ENCODE data around the gene GLUD1.
"Not testable (repeated sequence)": the region's sequence is repeated elsewhere in the genome, so short reads cannot be mapped to it uniquely, and the experiment has no call there.

Gene GLUD1

GRCh38 chr10:87089746-87090145 is 4.9 kb downstream of the GLUD1 start:
- no peak for DNase-seq

GRCh38 chr10:87085537-87085936 is 9.1 kb downstream of the GLUD1 start:
- DNase-seq, result no peak

- DNase-seq, result not testable (repeated sequence)
Measured at GRCh38 chr10:87084291-87084782, 10.3 kb downstream of the GLUD1 start.

- peak; percentile 14 for DNase-seq
Measured at GRCh38 chr10:87083576-87084290, 10.9 kb downstream of the GLUD1 start.

GRCh38 chr10:87082219-87082618 is 12.4 kb downstream of the GLUD1 start:
- DNase-seq, result not testable (repeated sequence)

- DNase-seq, result not testable (repeated sequence)
Measured at GRCh38 chr10:87081574-87081973, 13.1 kb downstream of the GLUD1 start.

- DNase-seq, result not testable (repeated sequence)
Measured at GRCh38 chr10:87080621-87081020, 14.0 kb downstream of the GLUD1 start.

- DNase-seq, result no peak
Measured at GRCh38 chr10:87079106-87079836, 15.4 kb downstream of the GLUD1 start.

GRCh38 chr10:87076421-87076820 is 18.2 kb downstream of the GLUD1 start:
- DNase-seq, result not testable (repeated sequence)

- no peak for DNase-seq
Measured at GRCh38 chr10:87072449-87072848, 22.2 kb downstream of the GLUD1 start.

GRCh38 chr10:87068281-87068680 is 26.4 kb downstream of the GLUD1 start:
- DNase-seq, result no peak

- DNase-seq, result no peak
Measured at GRCh38 chr10:87066865-87067264, 27.8 kb downstream of the GLUD1 start.

GRCh38 chr10:87066178-87066577 is 28.5 kb downstream of the GLUD1 start:
- DNase-seq, result no peak

GRCh38 chr10:87064651-87065050 is 30.0 kb downstream of the GLUD1 start:
- no peak for DNase-seq

GRCh38 chr10:87060280-87060928 is 34.2 kb downstream of the GLUD1 start:
- no peak for DNase-seq

- DNase-seq, result no peak
Measured at GRCh38 chr10:87059401-87059800, 35.2 kb downstream of the GLUD1 start.

- no peak for DNase-seq
Measured at GRCh38 chr10:87058171-87058570, 36.5 kb downstream of the GLUD1 start.

GRCh38 chr10:87054373-87055295 is 40.0 kb downstream of the GLUD1 start:
- no peak for DNase-seq

- DNase-seq, result no peak
Measured at GRCh38 chr10:87053577-87054181, 41.0 kb downstream of the GLUD1 start.

GRCh38 chr10:87053111-87053510 is 41.5 kb downstream of the GLUD1 start:
- no peak for DNase-seq

- DNase-seq, result no peak
Measured at GRCh38 chr10:87045434-87045938, 49.2 kb downstream of the GLUD1 start.

- DNase-seq, result not testable (repeated sequence)
Measured at GRCh38 chr10:87043579-87043978, 51.1 kb downstream of the GLUD1 start.
